Smooth muscle cell (in vitro differentiated cells): ENCODE results near the gene HS3ST6. TPM values are rescaled to one million over a fixed set of nuclear protein-coding genes. Genes with fewer than 3 reads are reported as not detected.
"Not testable (repeated sequence)": the region's sequence is repeated elsewhere in the genome, so short reads cannot be mapped to it uniquely, and the experiment has no call there.

ENCODE experiments used
- DNase-seq: peaks from one replicate; lab custom pipeline; 2025; ENCODE audit not compliant: unreplicated experiment; lab: John Stamatoyannopoulos, UW
- H2AFZ ChIP-seq: fragments of 200-600 bp; sonication (generic); 2 replicates; pipeline ENCODE4 v1.6.0; 2016; ENCODE audit warnings: antibody characterized with exemption, low read depth, mild to moderate bottlenecking
- H3F3A ChIP-seq: fragments of 200-600 bp; sonication (generic); 2 replicates; pipeline ENCODE4 v1.6.0; 2017; ENCODE audit warnings: antibody characterized with exemption, low read depth
- H3K27ac ChIP-seq: fragments of 200-600 bp; sonication (generic); 2 replicates; pipeline ENCODE4 v1.5.1; 2016; ENCODE audit warnings: low read depth, mild to moderate bottlenecking
- H3K27me3 ChIP-seq: fragments of 200-600 bp; sonication (generic); 2 replicates; pipeline ENCODE4 v1.6.1; 2016; ENCODE audit warnings: low read depth, mild to moderate bottlenecking
- H3K36me3 ChIP-seq: fragments of 200-600 bp; sonication (generic); 2 replicates; pipeline ENCODE4 v1.5.1; 2016; ENCODE audit warnings: low read depth
- H3K4me1 ChIP-seq: fragments of 200-600 bp; sonication (generic); 2 replicates; pipeline ENCODE4 v1.5.1; 2016; ENCODE audit warnings: low read depth
- H3K4me2 ChIP-seq: fragments of 200-600 bp; sonication (generic); 2 replicates; pipeline ENCODE4 v1.6.0; 2016; ENCODE audit warnings: mild to moderate bottlenecking
- H3K4me3 ChIP-seq: fragments of 200-600 bp; sonication (generic); 2 replicates; pipeline ENCODE4 v1.5.1; 2016; ENCODE audit warnings: mild to moderate bottlenecking
- H3K79me2 ChIP-seq: fragments of 200-600 bp; sonication (generic); 2 replicates; pipeline ENCODE4 v1.6.0; 2016; ENCODE audit warnings: low read depth, mild to moderate bottlenecking
- H3K9ac ChIP-seq: fragments of 200-600 bp; sonication (generic); 2 replicates; pipeline ENCODE4 v1.6.0; 2016; ENCODE audit warnings: low read depth
- H3K9me3 ChIP-seq: fragments of 200-600 bp; sonication (generic); replicated peaks from 2 replicates; pipeline ENCODE4 v1.5.1; 2016; ENCODE audit warnings: low read depth
- H4K20me1 ChIP-seq: fragments of 200-600 bp; sonication (generic); 2 replicates; pipeline ENCODE4 v1.6.0; 2016; ENCODE audit warnings: low read depth
- WGBS: methylation state at CpG from one replicate; pipeline ENCODE4 v1.1.7; 2016; ENCODE audit warnings: low lambda C conversion rate; 5-methylcytosine and 5-hydroxymethylcytosine counted together
- polyA plus RNA-seq: library from polyadenylated mRNA; unstranded; fragments of >200 nt; fragmentation: Nextera tagmentation; extraction: Ambion mirVana; gene quantifications from 2 replicates; pipeline ENCODE4 v1.2.1, GENCODE V29; 2016
- total RNA-seq: library from RNA; depleted of rRNA; stranded (reverse); fragments of >200 nt; gene quantifications from 2 replicates; pipeline ENCODE4 v1.2.3, GENCODE V29; 2014
- TF ChIP-seq, protein P1 (sequence below): fragments of 200-600 bp; sonication (generic); IDR thresholded peaks from 2 replicates; pipeline ENCODE4 v1.5.1; 2017; ENCODE audit warnings: borderline replicate concordance, mild to moderate bottlenecking, antibody characterized with exemption; ENCODE audit not compliant: insufficient read depth, poor library complexity, severe bottlenecking

Gene HS3ST6
- total and polyA plus RNA-seq, 2 experiments from 2014 or later: not detected

GRCh38 chr16:1940273-1941161 lies 22.3 kb upstream of the HS3ST6 start:
- no peak overlapping the region for H3K4me2 ChIP-seq

GRCh38 chr16:1939833-1940232 lies 21.6 kb upstream of the HS3ST6 start:
- H3F3A ChIP-seq, H3K4me1 ChIP-seq, H3K36me3 ChIP-seq, H3K79me2 ChIP-seq, H3K4me3 ChIP-seq, H3K27ac ChIP-seq, H3K9me3 ChIP-seq, H3K4me2 ChIP-seq, H4K20me1 ChIP-seq, H3K27me3 ChIP-seq, H3K9ac ChIP-seq, DNase-seq, H2AFZ ChIP-seq: not testable (repeated sequence)
- 97% methylated on average over 8 of the region's 8 CpGs for WGBS

More at GRCh38 chr16:1940273-1941161, 22.3 kb upstream of the HS3ST6 start:
- no peaks in the 10 kb centered on the region for H4K20me1 ChIP-seq
- no peaks in the 10 kb centered on the region for H3K36me3 ChIP-seq
- H3K4me3 ChIP-seq: no peak overlapping the region
- TF ChIP-seq, protein P1, sequence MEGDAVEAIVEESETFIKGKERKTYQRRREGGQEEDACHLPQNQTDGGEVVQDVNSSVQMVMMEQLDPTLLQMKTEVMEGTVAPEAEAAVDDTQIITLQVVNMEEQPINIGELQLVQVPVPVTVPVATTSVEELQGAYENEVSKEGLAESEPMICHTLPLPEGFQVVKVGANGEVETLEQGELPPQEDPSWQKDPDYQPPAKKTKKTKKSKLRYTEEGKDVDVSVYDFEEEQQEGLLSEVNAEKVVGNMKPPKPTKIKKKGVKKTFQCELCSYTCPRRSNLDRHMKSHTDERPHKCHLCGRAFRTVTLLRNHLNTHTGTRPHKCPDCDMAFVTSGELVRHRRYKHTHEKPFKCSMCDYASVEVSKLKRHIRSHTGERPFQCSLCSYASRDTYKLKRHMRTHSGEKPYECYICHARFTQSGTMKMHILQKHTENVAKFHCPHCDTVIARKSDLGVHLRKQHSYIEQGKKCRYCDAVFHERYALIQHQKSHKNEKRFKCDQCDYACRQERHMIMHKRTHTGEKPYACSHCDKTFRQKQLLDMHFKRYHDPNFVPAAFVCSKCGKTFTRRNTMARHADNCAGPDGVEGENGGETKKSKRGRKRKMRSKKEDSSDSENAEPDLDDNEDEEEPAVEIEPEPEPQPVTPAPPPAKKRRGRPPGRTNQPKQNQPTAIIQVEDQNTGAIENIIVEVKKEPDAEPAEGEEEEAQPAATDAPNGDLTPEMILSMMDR: no peak
- H3F3A ChIP-seq: no peaks in the 10 kb centered on the region
- H3K79me2 ChIP-seq: no peaks in the 10 kb centered on the region
- H3K27me3 ChIP-seq: no peaks in the 10 kb centered on the region
- 94% methylated on average over 23 of the region's 23 CpGs for WGBS
- H3K4me1 ChIP-seq: peaks cover 7% of the 10 kb centered on the region
- no peak overlapping the region for H2AFZ ChIP-seq
- no peak overlapping the region for H3K27ac ChIP-seq
- no peak overlapping the region for H3K9ac ChIP-seq
- no peaks in the 10 kb centered on the region for H3K9me3 ChIP-seq
- DNase-seq: no peak

DNA sequence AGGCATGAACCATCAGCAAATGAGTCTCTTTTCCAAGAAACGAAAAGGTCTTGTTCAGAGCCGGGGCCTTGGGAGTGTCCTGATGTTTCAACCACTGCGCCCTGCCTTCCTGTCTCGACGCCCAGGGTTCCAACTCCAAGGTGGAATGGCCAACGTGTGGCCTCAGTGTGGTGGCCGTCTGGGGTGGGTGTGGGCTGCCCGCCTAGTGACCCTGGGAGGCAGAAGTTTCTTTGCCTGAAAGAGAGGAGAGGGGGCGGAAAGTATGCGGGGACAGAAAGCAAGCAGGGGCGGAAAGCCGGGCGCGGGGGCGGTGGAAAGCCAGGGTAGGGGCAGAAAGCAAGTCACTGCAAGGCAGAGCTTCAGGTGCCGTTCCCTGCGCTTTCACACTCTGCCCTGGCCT lies 20.7 kb upstream of the HS3ST6 start:
- Histone ChIP-seq H3K79me2 (no peaks in the 10 kb centered on the region), H4K20me1 (no peaks in the 10 kb centered on the region), H3K4me2 (no peak overlapping the region), H3K27ac (no peak overlapping the region), H3K36me3 (no peaks in the 10 kb centered on the region), H3K9me3 (no peaks in the 10 kb centered on the region), H3K9ac (no peak overlapping the region), H3K4me1 (peaks cover 7% of the 10 kb centered on the region), H2AFZ (no peak overlapping the region), H3K4me3 (no peak overlapping the region), H3F3A (no peaks in the 10 kb centered on the region), H3K27me3 (no peaks in the 10 kb centered on the region)
- no peak for DNase-seq
- TF ChIP-seq, protein P1: no peak
- 96% methylated on average over 17 of the region's 17 CpGs for WGBS

DNA sequence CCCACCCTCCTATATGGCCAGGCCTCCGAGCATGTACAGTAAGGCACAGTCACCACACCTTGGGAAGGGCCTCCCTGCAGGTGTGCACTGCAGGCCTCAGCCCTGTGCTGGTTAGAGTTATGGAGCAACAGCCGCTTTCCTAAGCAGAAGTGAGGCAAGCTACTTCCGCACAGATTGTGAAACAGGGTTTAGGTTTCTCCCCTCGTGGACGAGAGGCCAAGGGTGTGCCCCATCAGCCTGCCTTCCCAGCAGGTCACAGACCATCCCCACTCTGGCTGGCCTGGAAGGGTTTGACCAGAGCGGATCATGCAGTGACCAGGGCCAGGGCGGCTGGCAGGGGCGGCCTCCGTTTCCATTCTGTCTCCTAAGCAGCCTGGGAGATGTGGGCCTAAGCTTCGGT lies 20.1 kb upstream of the HS3ST6 start:
- Histone ChIP-seq H3F3A (no peaks in the 10 kb centered on the region), H3K4me2 (no peak overlapping the region), H3K9me3 (no peaks in the 10 kb centered on the region), H3K9ac (no peak overlapping the region), H3K27me3 (no peaks in the 10 kb centered on the region), H3K4me3 (no peak overlapping the region), H3K36me3 (no peaks in the 10 kb centered on the region), H3K27ac (no peak overlapping the region), H3K4me1 (peaks cover 7% of the 10 kb centered on the region), H4K20me1 (no peaks in the 10 kb centered on the region), H3K79me2 (no peaks in the 10 kb centered on the region), H2AFZ (no peak overlapping the region)
- DNase-seq: no peak
- TF ChIP-seq, protein P1: no peak
- 98% methylated on average over 10 of the region's 10 CpGs for WGBS
